SKM-1 (cell line): Measurements from ENCODE around the gene RNMT.
"Not testable (repeated sequence)": the region's sequence is repeated elsewhere in the genome, so short reads cannot be mapped to it uniquely, and the experiment has no call there.

ENCODE experiments used
- DNase-seq: peaks from one replicate; lab custom pipeline; 2025; ENCODE audit not compliant: unreplicated experiment; lab: John Stamatoyannopoulos, UW

Gene RNMT

DNA sequence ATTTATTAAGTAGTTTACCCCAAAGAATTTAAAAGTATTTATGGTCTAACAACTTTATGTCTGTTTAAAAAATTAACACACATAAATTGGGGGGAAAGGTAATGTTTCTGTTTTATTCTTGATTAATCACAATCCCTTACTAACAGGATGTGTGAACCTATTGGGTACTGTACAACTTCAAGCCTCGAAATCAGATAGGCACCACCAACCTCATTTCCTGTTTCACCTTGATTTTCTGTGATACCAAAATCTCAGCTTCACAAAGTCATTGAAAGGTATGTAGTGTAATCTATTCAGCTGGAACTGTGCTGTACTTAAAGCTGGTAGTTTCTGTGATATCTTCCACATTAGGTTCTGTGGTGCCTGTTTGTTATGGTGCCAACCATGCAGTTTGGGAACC is 4.0 kb downstream of the RNMT start:
- no peak for DNase-seq

DNA sequence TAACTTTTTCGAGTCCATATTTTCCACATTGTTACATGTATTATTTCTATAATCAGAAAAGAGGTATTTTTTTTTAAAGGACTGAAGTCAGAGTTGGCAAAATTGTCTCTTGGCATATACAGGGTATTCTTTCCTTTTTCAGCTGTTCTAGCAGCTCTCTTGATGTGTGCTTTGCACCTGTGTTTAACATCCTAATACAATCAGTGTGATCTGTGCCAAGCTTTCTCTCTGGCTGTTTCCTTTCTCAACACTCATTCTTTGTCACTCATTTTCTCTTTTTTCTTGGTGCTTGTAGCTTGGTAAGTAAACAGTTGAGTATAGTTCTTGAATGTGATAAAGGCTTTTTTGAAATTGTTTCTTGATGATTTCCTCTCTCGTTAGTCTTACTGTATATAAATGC is 9.2 kb downstream of the RNMT start:
- DNase-seq: no peak

DNA sequence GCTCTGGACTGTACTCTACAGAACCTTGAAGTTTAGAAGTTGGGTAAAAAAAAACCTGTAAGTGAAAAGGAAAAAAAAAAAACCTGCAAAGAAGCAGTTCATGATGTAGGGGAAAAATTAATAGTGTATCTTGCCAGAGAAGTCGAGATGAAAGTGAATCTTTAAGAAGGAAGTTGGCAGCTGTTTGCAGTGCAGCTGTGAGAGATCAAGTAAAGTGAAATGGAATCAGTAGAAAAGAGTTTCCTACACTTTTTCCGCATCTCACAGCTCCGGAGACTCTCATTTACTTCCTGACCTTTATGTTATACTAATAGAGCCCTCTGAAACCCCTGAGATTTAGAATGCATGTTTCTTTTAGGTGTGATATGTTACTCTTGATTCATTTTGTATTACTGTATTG is 19.2 kb downstream of the RNMT start:
- no peak for DNase-seq

DNA sequence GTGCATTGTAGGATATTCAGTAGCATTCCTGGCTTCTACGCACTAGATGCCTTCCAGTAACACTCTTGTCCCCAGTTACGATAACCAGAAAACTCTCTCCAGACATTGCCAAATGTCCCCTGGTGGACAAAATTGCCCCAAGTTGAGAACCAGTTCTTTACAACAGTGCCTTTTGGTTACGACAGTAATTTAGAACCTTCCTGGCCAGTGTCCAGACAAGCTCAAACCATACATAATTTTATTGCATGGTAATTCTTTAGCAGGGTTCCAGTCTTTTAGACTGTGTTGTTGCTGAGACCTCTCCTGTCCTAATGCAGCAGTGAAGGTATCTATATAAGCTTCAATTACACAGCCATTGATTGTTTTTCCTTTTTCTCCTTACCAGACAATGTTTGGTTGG is 20.2 kb downstream of the RNMT start:
- no peak for DNase-seq

DNA sequence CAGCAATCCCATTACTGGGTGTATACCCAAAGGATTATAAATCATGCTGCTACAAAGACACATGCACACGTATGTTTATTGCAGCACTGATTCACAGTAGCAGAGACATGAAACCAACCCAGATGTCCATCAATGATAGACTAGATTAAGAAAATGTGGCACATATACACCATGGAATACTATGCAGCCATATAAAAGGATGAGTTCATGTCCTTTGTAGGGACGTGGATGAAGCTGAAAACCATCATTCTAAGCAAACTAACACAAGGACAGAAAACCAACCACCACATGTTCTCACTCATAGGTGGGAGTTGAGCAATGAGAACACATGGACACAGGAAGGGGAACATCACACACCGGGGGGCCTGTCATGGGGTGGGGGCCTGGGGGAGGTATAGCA is 25.1 kb downstream of the RNMT start:
- DNase-seq: not testable (repeated sequence)

DNA sequence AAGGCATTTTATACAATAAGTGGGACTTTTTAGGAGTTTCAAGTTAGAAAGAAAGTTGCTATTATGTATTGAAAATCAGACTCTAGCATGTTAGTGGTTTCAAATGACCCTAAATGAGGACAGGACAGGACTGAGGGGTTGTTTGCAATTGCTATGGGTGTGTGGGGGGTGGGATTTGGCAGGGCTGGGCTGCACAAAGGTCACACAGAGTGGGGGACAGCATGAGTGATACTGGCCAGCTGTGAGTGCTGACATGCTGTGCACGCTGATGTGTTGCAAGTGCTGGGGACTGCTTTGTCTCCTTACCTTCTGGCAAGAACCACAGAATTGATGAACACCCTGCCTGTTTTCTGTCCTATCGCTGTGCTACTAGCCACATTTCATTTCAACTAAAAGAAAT is 29.8 kb downstream of the RNMT start:
- no peak for DNase-seq

DNA sequence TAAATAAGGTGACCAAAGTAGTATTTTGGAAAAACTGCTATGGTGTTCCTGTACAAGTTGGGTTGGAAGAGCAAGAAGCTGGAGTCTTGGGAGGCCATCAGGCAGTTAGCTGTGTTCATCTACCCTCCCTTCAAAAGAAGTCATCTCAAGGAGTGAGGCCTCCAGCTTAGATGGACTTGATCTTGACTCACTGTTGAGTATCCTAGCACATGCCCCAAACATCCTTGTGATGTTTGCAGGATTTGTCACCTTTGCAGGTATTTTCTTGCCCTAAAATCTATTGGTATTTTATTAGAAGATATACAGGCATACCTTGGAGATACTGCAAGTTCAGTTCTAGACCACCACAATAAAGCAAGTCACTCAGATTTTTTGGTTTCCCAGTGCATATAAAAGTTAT is 30.2 kb downstream of the RNMT start:
- no peak for DNase-seq

DNA sequence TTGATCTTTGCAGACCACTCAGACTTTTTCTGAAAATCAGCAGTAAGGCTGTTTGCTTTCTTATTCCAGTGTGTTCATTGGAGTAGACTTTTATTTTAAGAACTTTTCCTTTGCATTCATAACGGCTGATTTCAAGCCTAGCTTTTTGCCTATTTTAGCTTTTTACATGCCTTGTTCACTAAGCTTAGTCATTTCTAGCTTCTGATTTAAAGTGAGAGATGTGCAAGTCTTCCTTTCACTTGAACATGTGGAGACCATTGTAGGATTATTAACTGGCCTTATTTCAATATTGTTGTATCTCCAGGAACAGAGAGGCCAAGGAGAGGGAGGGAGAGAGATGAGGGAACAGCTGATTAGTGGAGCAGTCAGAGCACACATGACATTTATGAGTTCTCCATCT is 32.1 kb downstream of the RNMT start:
- DNase-seq: no peak

DNA sequence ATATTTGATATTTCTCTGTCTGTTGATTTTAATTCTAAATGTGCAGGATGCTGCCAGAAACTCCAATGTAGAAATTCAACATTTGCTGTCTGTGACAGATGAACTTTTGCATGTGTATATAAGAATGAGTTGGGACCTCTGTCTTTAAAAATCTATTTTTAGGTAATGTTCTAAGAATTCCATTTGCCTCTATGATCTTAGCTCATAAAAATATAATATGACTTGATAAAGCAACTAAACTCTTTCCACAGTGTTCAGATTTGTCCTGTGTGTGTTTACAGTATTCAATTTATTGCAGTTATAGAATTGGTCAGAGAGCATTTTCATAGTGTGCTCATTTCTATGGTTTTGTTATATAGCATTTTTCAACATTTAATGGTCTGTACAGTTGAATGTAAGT is 33.6 kb downstream of the RNMT start:
- no peak for DNase-seq

DNA sequence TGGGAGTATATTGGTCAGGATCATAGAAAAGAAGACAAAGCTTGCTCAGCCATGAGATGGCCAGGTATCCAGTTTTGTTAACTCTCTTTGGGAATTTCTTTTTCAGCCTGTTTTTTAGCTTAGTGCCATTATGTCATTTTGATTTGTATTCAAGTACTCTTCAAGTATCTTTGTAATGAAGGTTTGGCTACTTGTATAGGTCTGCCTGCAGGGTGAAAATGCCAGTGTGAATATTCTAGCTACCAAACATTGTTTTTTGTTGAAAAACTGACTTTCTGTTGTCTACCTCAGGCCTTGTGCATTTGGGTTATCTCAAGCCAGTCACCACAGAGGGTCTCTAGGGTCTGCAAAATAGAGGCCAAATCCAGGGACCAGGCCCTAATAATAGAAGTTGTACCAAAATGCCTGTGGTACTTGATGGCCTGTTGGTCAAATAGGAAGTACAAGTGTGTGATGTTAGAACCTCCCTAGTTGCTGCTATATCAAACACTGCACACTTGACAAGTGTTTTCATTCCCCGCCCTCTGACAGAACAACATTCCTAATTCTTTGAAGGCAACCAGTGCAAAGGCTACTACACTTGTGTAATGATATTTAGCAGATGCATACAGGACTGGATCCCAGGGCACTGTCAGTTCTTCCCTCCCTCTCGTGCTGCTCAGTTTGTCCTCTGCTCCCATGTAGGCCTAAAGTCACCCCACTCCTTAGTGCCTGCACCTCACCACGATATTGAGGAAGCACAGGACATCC is 36.4 kb downstream of the RNMT start:
- no peak for DNase-seq

DNA sequence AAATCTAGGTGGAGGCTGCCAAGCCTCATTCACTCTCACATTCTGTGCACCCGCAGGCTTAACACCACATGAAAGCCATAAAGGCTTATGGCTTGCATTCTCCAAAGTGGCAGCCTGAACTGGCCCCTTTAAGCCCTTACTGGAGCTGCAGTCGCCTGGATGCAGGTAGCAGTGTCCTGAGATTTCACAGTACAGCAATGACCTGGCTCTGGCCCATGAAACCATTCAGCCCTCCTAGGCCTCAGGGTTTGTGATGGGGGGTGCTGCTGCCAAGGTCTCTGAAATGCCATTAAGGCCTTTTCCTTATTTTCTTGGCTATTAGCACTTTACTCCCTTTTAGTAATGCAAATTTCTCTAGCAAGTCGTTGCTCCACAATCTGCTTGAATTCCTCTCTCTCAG is 48.6 kb downstream of the RNMT start:
- no peak for DNase-seq

DNA sequence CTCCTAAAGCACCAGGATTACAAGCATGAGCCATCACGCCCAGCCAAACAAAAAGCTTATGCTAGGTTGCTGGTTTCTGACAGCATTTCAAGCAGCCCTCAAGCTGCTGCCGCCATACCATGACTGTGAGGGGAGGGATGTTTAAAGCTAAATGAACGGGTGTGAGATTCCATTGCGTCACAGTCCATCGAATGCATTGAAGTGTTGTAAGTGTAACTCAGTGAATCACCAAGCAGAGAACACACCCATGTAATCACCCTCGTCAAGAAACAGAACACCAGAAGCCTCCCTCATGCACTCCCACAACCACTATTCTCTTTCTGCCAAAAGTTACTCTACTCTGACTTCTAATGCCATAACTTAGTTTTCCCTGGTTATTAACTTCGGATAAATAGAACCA is 64.7 kb downstream of the RNMT start:
- DNase-seq: no peak

DNA sequence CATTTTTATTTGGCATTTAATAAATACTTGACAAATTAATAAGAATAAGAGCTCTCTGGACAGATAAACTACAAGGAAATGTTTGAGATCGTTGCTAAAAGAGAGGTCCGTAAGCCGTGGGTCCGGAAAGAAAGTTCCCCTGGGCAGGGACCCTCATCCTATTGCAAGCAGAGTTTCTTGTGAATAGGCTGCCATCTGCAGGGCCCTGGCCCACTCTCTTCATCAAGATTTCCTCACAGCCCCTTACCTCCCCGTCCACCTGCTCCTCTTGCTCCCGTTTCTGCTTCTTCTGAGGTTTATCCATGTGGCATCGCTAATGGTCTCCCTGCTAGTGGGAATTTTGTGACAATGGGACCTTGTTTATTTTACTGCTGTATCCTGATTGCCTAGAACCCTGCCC is 67.3 kb downstream of the RNMT start:
- DNase-seq: no peak

DNA sequence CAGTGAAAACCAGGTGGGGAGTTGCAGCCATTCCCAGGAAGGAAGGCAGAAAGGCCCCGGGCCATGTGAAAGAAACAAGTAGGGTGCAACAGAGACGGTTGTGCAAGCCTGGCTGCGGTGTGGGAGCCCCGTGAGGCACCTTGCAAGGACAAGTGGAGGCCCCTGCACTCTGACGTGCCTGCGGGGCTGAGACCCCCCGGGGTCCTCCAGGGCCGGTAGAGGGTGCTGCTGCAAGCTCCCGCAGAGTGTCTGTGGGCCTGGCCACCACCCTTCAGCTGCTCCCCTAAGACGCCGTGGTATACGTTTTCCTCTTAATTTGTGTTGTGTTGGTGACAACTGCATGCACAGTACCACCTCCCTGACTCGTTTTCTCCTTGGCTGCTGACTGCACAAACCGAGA is 70.0 kb downstream of the RNMT start:
- DNase-seq: no peak

DNA sequence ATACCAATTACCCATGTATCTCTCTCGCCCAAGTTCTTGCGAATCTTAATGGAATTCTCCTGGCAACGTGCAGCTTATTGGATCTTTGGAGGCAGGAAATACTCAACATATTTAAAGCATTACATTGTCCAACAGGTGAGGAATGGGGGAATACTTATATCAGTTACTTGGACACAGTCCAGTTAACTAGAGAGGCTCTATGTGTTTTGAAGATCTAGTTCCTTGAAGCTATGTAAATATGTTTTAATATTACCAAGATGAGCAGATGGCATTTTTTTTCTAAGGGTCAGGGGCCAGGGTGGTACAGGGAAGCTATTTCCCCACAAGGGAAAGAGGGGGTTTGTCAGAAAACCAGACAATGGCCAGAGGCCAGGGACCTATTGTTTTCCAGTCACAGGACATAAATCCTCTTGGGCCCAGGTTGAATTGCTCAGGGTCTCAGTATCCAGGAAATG is 70.7 kb downstream of the RNMT start:
- no peak for DNase-seq

DNA sequence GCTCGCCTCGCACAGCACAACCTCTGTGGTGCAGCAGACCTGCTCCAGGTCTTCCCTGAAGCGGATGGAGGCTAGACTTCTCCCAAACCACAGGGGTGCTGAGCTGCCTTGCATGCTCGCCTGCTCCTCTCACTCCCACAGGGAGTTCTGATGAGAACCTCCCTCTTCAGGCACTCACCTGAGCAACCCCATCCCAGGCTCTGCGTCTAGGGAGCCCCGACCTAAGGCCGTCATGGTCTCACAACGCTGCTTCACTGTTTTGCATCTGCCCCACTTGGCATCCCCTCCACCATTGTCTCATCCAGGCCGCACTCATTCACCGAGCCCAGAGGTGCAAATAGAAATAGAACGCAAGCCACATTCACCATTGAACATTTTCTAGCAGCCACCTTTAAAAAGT is 72.9 kb downstream of the RNMT start:
- DNase-seq: no peak

DNA sequence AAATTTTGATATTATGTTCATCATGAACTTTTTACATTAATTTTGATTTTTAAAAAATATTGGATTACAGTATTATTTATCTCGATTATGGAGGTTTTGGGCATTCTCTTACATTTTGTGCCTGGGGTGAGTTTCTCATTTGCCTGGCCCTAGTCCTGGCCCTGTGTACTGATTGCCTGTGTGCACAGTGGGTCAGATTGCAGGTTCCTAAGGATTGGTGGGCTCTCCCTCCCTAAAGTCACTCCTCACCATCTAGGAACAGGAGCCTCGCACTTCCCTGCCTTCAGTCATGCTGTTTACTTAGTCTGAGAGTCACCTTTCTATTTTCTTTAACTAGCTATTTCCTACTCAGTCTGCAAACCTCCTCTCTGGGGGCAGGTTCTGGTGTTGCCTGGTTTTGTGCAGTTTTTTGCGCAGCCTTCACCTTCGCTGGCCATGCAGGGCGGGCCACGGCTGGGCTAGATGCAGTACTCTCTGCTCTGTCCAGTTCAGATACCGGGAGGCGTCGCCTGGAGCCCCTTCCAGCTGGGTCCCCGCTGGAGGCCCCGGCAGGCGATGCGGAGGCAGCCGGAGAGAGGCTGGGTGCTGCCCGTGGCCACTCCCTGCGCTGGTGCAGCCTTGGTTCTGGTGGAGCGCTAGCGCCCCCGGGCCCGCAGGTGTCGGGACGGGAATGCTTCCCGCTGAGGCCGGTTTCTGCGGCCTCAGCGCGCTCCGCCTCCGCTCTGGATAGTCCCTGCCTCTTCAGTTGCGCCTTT is 74.2 kb downstream of the RNMT start:
- no peak for DNase-seq

DNA sequence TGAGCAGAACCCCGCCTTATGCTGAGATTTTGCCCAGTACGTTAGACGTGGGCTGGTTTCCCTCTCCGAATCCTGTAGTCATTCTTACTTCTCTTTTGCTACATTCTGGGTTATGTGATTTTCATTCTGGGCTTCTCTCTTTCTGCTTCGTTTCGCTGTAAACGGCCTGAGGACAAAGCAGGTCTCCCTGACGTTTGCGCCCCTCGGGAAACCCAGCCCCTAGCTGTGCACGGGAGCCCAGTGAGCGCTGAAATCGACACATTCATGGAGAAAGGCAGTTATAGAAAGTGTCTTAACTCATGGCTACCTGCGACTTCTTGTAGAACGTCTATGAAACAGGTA is 74.8 kb downstream of the RNMT start:
- DNase-seq: no peak

DNA sequence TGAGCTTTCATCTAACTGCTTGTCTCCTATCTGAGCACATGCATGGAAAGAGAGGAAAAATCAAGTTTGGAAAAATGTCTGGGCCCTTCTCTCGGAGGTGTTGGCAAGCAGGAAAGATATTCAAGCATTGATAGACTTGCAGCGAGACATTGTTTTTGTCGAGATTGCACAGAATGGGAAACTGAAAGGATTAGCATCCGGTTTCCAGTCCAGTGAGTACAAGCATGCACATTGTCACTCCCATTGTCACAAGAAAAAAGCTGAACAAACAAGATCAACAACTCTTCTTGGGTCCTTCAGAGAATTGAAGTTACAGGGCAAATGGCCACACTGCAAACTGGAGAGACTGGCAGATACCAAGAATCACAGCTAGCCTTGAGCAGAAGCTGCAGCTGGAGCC is 77.8 kb downstream of the RNMT start:
- no peak for DNase-seq

DNA sequence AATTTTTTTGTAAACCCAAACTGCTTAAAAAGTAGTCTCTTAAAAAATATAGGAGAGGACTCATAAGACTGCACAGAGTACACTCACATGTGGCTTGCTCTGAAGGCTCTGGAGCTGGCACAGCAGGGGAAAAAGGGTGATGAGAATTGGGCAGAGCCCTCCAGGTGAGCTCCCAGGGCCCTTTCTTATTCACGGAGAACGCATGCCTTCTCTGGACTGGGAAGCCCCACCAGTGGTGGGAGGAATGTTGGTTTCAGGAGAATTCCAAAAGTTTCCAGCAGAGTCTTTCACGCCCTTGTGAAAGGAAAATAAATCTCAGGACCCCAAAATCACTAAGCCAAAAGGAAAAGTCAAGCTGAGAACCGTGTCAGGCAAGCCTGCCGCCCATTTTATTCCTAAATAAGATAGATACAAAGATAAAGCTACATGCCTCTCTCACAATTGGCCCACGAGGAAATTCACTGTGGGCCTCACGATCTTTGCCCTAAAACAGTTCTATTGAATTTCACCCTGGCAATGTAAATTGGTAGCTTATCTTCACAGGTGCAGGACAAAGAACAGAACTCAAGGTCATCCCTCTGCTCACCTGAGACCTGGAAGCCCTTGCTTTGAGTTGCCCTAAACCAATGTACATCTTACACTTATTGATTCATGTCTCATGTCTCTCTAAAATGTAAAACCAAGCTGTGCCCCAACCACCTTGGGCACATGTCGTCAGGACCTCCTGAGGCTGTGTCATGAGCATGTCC is 82.0 kb downstream of the RNMT start:
- no peak for DNase-seq

DNA sequence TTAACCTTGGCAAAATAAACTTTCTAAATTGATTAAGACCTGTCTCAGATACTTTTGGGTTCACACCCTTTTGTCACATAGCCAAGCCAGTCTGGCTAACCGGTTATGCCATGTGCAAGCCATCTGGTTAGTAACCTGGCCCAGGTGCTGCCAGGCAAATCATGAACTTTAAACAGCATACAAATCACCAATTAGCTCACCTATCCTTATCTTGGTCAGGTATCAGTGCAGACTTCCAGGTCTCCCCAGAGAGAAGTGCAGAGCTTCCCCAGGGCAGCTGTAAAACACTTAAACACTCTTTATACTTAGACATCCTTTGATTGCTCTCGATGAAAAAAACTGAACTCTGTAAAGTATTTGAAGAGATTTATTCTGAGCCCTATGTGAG is 82.6 kb downstream of the RNMT start:
- DNase-seq: no peak
